DMS114 treated with DMSO at 0.1 percent for 48 hours (cell line): ENCODE data around the gene MAP4K1.
"Not testable (repeated sequence)": the region's sequence is repeated elsewhere in the genome, so short reads cannot be mapped to it uniquely, and the experiment has no call there.

Experiments used
- DNase-seq: peaks from one replicate; lab custom pipeline; 2025; ENCODE audit not compliant: unreplicated experiment; lab: John Stamatoyannopoulos, UW

The MAP4K1 gene

DNA sequence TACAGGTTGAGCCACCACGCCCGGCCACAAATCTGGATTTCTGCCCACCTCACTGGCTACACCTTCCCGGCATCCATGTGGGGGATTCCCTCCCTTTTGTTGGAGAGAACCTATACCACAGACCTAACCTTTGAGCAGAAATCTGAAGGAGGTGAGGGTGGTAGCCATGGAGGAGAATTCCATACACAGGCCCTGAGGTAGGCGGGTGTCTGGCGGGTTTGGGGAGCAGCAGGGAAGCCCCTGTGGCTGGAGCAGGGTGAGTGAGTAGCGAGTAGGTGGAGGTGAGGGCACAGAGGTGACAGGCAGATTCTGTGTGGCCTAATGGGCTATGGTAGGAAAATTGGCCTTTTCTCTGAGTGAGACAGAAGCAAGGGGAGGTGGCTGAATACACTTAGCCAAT, 11.8 kb upstream of the MAP4K1 start:
- no peak for DNase-seq

DNA sequence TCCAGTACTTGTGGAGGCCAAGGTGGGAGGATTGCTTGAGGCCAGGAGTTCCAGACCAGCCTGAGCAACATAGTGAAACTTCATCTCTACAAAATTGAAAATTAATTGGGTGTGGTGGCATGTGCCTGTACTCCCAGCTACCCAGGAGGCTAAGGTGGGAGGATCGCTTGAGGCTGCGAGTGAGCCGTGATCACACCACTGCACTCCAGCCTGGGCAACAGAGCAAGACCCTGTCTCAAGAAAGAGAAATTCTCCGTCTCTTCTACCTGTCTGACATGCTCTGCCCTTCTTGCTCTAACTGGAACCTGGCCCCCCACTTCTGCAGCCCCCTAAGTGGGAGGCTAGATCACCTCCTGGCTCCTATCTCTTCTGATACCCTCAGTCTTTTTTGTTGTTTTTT, 8.6 kb upstream of the MAP4K1 start:
- DNase-seq = no peak

DNA sequence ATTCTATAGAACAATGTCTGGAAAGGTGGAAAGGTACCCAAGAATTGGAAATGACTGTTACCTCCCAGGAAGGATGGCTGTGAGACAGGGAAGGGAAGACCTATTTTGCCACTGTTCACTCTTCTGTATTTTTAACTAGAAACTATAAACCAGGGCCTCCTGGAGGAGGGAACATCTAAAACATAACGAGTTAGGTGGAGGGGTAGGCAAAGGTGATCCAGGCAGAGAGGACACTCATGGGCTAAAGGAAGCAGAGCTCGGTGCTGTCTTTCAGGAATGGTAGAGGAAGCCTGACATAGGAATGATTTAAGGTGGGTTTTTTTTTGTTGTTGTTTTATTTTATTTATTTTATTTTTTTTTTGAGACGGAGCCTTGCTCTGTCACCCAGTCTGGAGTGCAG, 7.1 kb upstream of the MAP4K1 start:
- DNase-seq = no peak

DNA sequence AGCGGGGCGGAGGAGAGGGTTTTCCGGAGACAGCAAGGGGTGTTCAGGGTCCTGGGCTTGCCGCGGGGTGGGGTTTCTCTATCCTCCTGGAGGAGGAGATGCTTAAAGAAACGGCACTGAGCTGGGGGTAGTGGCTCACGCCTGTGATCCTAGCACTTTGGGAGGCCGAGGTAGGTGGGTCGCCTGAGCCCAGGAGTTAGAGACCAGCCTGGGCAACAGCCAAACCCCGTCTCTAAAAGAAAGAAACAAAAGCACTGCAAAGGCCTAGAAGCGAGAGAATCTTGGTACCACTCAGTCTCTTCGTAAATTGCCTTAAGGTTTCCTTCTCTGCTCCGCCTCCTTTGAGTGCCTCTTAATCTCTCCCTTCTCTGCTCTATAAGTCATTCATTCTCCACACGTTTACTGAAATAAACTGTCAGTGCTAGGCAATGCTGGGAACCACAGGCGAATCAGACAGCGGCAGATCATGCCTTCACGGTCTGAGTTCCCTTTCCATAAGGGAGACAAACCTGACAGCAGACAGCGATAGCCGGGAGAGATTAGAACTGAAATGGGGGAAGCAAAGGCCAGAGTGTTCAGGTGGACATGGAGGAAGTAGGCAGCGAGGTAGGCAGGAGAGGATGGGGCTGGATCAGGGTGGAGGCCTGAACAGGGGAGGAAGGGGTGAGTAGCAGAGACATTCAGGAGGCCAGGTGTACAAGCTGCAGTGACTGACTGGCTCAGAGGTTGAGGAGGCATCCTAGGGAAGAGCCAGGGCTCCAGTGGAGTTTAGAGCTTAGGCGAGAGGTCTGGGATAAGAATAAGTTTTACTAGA, 1.8 kb upstream of the MAP4K1 start:
- no peak for DNase-seq

DNA sequence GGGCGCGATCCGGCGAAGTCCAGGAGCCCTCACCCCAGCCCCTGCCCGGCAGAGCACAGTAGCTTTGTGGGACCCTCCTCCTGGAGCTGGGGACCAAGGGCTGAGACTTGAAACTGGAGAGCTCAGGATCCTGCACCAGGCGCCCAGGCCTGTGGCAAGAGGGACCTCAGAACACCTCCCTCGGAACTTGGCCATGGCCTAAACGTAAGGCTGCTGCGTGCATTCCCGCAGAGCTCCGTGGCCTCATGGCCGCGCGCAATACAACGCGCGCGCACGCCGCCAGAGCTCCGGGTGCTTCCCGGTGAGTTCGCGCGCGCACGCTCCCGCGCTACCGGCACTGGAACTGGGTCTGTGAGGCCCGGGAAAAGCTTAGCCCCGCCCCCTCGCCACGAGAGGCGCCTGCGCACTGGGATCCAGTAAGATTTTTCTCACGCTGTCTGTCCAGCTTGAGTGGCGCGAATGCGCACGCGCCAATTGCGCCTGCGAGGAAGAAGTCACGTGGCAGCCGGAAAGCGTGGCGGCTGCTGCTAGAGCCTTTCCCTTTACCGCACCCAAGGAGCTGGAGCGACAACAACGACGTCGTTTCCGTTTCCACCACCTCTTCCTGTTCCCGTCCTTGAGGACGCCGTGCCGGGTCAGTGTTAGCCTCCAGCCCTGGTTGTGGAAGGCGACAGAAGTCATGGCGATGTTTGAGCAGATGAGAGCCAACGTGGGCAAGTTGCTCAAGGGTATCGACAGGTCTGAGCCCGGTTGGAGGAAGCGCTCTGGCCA, 1.0 kb upstream of the MAP4K1 start, which contains the start of gene EIF3K:
Gene EIF3K, plus strand, starts transcription at position 599 of the 771 bp plus-strand sequence. Its CDS starts 81 bp downstream, at position 680.
- peak; percentile 99 for DNase-seq

DNA sequence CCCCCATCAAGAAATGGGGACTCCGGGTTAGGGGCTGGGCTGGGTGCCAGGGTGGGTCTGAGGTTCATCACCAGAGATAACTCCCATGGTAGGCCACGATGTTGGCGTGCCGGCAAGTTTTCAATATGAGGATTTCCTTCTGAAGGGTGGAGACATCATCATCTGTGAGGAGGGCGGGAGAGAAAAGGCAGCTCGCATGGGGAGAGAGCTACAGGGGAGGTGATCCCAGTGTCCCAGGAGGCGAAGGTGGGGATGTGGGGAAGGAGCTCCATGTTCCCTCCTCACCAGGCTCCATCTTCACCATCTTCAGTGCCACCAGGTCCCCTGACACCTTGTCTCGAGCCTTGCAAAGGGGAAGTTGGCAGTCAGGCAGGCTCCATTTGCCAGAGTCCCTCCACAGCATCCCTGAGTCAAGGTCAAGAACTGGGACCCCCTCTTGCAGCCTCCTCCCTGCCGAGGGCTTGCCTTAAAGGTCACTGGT, 430 bp downstream of the MAP4K1 start:
- DNase-seq = no peak

DNA sequence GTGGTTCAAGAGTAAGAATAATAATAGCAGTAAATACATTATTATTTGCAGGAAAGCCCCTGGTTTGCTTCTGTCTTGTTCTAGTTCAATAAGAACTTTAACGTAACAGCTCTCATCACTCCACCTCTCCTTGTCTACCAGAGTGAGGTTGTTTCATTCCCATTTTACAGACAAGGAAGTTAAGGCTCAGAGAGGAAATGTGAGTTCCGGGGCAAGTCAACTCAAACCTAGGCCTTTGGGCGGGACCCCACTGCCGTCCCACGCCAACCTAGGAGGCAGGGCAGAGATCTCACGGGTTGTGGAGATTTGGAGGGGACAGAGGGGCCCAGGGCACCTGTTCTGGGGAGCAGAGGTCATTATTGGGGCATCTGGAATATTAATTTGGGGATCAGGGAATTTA, 1.5 kb downstream of the MAP4K1 start:
- no peak for DNase-seq

DNA sequence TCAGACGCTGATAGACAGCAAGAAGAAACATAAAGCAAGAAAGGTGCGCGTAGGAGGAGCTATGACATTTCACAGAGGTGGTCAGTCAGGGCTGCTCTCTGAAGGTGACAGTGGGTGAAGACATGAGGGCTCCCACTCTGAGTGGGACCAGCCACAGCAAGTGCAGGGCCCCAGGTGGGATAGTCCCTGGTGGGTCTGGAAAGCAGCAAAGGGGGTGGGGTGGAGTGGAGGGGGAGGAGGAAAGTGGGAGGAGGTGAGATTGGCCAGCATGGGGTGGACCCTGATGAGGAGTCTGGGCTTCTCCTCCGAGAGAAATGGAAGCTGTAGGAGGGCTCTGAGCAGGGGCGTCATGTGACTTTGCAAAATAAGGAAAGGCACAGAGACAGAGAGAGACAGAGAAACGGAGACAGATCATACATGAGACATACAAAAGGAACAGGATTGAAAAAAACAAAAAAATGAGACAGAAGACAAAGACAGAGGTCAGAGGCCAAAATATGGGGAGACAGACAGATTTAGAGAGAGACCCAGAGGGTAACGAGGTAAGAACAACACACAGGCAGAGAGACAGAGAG, 2.7 kb downstream of the MAP4K1 start:
- DNase-seq = no peak

DNA sequence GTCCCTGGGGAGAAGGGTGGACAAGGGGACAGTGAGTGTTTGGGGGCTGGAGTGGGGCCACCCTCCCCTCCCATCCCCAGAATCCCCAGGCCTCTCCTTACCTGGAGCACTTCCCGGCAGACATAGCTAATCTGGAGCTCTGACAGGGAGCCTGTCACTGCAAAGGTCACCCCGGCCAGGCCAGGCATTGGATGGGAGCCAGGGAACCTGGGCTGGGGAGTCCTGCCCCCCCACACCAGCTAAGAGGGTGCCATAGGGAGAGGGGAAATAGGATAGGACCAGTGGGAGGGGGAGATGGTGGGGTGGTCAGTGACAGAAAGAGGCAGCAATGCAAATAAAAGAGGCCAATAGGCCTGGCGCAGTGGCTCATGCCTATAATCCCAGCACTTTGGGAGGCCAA, 3.5 kb downstream of the MAP4K1 start:
- no peak for DNase-seq

DNA sequence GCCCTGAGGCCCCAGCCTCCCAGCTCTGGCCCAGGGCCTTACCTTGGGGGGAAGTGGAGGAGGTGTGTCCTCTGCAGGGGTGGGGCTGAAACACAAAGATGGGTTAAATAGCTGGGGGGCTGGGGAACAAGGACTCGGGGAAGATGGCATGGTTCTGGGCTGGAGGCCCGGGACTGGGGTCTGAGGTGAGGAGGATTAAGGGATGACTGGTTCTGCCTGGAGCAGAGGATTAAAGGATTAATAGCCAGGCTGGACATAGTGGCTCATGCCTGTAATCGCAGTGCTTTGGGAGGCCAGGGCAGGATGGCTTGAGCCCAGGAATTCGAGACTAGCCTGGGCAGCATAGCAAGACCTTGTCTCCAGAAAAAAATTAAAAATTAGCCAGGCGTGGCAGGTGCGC, 11.6 kb downstream of the MAP4K1 start:
- no peak for DNase-seq

DNA sequence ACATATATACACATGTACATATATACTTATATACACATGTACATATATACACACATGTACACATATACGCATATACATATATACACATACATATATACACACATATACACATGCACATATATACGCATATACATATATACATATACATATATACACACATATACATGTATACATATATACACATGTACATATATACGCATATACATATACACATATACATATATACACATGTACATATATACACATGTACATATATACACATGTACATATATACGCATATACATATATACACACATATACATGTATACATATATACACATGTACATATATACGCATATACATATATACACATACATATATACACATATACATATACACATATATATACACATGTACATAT, 14.9 kb downstream of the MAP4K1 start:
- DNase-seq = not testable (repeated sequence)

DNA sequence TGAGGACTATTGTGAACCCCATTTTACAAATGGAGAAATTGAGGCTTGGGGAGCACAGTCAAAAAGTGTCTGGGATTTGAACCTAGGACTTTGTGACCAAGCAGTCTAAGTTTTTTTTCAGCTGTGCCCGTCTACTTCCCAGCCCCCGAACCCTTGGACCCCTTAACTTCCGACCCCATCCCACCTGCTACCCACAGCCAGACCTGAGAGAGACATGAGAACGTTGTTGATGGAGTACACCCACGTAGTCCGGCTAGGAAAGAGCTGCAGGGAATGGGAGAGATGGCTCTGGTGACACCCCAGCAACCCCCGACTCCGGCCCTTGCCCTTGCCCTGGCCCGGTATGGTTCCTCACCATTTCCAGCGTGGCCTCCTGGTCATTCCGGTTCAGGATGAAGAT, 18.0 kb downstream of the MAP4K1 start:
- DNase-seq = no peak

DNA sequence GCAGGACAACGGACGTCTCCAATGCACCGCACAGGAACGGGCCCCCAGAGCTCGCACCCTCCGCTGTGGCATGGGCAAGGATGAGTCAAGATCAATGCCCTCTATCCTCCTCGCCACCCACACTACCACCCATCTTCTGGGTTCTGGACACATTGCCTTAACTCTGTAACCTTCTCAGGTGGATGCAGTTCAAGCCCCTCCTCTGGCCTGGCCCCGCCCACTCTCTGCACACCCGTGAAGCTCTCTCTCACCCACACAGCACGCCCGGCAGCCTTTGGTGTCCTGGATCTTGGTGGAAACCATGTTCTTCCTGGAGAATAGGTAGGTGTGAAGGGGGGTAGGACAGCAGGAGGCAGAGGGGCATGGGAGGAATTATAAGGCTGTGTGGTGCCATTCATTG, 20.7 kb downstream of the MAP4K1 start:
- no peak for DNase-seq

DNA sequence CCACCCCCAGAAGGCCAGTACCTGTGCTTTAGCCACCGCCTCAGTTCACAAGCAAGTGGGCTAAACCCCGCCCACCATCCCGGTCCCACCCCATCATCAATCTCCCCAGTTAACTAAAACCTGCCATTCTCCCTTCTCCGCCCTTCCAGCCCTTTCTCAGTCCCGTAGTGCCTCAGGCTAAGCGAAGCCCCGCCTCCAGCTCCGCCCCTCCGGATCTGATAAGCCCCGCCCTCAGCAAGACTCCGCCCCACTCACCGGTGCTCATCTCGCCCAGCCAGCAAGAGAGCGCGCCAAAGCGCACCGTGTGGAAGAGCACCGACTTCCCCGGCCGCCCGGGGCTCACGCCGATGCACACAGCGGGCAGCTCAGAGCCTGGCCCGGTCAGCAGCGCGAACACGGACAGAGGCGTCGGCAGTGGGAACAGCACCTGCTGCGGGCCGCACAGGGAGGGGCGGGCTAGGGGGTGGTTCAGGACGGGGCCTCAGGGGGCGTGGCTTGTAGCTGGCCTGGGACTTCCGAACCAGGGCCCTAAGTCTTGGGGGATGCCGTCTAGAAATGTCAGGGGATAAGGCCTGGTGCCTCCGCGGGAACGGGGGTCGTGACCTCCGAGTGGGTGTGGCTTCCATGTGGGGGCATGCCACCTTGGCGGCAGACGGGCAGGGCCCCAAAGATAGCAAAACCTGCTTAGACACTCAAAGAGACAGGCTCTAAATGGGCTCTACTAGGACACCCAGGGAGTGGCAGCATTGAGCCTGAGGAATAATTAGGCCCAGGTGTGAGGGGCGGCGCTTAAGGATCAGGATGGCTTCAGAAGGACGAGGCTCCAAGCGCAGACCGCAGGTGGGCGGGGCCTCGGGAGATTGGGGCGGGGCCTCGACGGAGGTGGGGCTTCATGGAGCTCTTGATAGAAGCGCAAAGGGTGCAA, 21.4 kb downstream of the MAP4K1 start:
- DNase-seq = peak; percentile 51

DNA sequence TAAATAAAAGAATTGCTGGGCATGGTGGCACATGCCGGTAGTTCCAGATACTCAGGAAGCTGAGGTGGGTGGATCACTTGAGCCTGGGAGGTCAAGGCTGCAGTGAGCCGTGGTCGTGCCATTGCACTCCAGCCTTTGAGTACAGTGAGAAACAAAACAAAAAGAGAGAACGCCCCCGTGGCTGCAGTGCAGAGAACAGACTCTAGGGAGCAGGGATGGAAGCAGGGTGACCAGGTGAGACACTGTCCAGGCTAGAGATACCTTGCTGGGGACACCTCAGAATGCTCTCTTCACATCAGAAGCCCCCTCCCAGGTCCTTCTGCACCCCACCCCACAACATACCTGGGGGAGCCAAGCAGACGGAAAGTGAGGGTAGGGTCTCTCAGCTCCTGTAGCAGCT, 24.8 kb downstream of the MAP4K1 start:
- DNase-seq = no peak

DNA sequence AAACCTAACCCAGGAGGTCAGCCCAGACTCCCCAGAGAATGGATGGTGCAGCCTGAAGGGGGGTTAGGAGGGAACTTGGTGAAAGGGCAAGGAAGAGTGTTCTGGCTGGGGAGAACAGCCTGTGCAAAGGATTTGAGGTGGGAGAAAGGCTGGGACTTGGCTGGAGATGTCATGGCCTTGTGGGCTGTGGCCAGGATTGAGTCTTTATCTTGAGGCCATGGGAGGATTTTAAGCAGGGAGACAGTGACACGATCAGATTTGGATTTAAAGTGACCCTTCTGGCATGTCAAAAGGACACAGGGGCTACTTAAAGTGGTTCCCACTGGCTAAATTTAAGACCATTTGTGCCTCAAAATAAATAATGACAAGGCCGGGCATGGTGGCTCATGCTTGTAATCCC, 29.7 kb downstream of the MAP4K1 start:
- no peak for DNase-seq

DNA sequence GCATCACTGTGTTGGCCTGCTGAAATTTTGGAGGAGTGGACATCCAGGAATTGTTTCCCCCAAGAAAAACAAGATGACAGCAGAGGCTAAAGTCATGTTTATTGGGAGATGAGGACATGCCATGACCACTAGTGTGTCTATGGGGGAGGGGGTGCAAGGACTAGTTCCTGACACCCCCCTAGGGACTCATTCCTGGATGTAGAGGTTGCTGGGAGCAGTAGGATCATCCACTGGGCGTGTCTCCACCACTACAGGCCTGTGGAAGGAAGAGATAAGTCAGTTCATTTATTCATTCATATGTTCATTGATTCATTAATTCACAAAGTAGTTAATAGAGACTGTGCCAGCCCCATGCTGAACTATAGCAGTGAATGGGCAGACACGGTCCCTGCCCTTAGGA, 30.2 kb downstream of the MAP4K1 start:
- no peak for DNase-seq

DNA sequence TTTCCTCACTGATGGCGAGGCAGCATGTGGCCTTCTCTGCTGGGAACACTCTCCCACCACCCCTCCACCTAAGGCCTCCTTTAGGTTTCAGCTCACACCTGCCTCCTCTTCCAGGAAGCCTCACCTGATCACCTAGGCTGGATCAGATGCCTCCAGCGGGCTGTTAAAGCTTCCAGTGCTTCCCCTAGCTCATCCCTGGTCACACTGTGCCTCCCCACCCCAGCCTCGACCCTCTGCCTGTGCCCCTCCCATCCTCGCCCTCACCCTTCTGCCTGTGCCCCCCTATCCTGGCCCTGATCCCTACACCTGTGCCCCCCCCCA, 33.8 kb downstream of the MAP4K1 start:
- DNase-seq = no peak

DNA sequence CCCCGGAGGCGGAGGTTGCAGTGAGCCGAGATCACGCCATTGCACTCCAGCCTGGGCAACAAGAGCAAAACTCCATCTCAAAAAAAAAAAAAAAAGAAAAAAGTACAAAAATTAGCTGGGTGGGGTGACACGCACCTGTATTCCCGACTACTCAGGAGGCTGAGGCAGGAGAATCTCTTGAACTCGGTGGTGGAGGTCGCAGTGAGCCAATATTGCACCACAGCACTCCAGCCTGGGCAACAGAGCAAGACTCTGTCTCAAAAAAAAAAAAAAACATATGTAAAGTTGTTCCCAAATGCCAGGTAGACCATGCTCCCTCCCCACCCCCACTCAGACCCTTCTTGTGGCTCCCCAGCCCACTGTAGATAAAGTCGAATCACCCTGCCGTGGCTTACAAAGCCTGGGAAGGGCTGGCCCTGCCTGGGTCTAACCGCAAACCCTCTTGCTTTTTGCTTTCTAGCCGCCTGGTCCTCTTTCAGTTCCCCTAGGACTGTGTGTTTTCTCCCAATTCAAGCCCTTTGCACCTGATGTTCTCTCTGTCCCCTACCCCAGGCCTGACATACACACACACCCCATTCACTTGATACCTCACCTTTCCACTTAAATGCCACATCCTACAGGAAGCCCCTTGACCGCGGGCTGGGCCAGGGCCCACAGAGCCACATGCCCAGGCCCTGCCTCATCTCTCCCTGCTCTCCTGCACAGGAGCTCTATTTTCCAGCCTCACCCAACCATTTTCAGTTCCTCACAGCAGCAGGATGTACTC, 34.4 kb downstream of the MAP4K1 start:
- DNase-seq = no peak

DNA sequence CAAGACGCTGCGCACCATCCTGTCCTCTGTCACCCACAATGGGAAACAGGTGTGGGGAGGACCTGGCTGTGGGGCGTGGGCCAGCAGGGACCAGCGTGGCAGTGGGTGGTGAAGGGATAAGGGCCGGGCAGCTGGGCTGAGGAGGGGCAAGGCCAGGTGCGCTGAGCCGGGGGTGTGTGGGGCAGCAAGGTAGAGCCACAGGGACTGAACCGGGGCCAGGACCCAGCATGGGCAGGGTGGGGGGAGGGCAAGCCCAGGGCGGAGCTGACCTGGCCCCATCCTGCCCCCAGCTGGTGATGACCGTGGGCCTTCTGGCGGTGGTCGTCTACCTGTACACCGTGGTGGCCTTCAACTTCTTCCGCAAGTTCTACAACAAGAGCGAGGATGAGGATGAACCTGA, 37.7 kb downstream of the MAP4K1 start:
- no peak for DNase-seq
